GM19099 (cell line): ENCODE results near the gene CRAMP1.

ENCODE experiments used
- POLR2A ChIP-seq: IDR thresholded peaks from 3 replicates; pipeline ENCODE4 v1.6.1; 2011; ENCODE audit warnings: low read depth; ENCODE audit not compliant: insufficient read length; ENCODE audit errors: extremely low read depth

Gene CRAMP1

GRCh38 chr16:1614456-1615102, 2.4 kb downstream of the CRAMP1 start:
- TF ChIP-seq POLR2A = no peak

- no peak for TF ChIP-seq POLR2A
Observed at GRCh38 chr16:1615761-1616160, 3.6 kb downstream of the CRAMP1 start.

GRCh38 chr16:1619976-1620375, 7.8 kb downstream of the CRAMP1 start:
- no peak for TF ChIP-seq POLR2A

GRCh38 chr16:1620391-1620790, 8.2 kb downstream of the CRAMP1 start:
- TF ChIP-seq POLR2A = no peak

GRCh38 chr16:1621851-1622250, 9.7 kb downstream of the CRAMP1 start:
- no peak for TF ChIP-seq POLR2A

GRCh38 chr16:1626327-1626726, 14.2 kb downstream of the CRAMP1 start:
- TF ChIP-seq POLR2A = no peak

- no peak for TF ChIP-seq POLR2A
Observed at GRCh38 chr16:1626776-1627175, 14.6 kb downstream of the CRAMP1 start.

GRCh38 chr16:1630450-1631213, 18.5 kb downstream of the CRAMP1 start:
- no peak for TF ChIP-seq POLR2A

- TF ChIP-seq POLR2A = no peak
Observed at GRCh38 chr16:1631230-1631629, 19.1 kb downstream of the CRAMP1 start.

GRCh38 chr16:1631931-1632637, 19.9 kb downstream of the CRAMP1 start:
- TF ChIP-seq POLR2A = no peak

- no peak for TF ChIP-seq POLR2A
Observed at GRCh38 chr16:1632638-1632970, 20.4 kb downstream of the CRAMP1 start.

- TF ChIP-seq POLR2A = no peak
Observed at GRCh38 chr16:1633310-1633709, 21.1 kb downstream of the CRAMP1 start.

- TF ChIP-seq POLR2A = no peak
Observed at GRCh38 chr16:1634541-1634940, 22.4 kb downstream of the CRAMP1 start.

GRCh38 chr16:1635070-1635469, 22.9 kb downstream of the CRAMP1 start:
- no peak for TF ChIP-seq POLR2A

- TF ChIP-seq POLR2A = no peak
Observed at GRCh38 chr16:1637526-1637925, 25.4 kb downstream of the CRAMP1 start.

GRCh38 chr16:1638757-1639156, 26.6 kb downstream of the CRAMP1 start:
- TF ChIP-seq POLR2A = no peak
